Mucosa of descending colon (tissue), 3 donors: ENCODE results near the gene MTCL1. TPM values are rescaled to one million over a fixed set of nuclear protein-coding genes. Genes with fewer than 3 reads are reported as not detected.

Experiments used
- ATAC-seq: fragments of 200-7000 bp; cut with Tn5 transposase; one replicate; pipeline ENCODE4 v1.9.1; 2020; ENCODE audit warnings: mild to moderate bottlenecking, moderate library complexity
- DNase-seq, 3 donors: peaks; one replicate each; pipeline ENCODE4 v3.0.0-alpha.2; 2020
- H3K36me3 ChIP-seq: fragments of 200-600 bp; one replicate; pipeline ENCODE4 v1.8.0; 2021; ENCODE audit warnings: low read depth, mild to moderate bottlenecking
- H3K4me1 ChIP-seq: fragments of 200-600 bp; one replicate; pipeline ENCODE4 v1.8.0; 2021; ENCODE audit warnings: low read depth, mild to moderate bottlenecking
- H3K4me3 ChIP-seq: fragments of 200-600 bp; one replicate; pipeline ENCODE4 v1.8.0; 2021; ENCODE audit warnings: mild to moderate bottlenecking
- H3K9me3 ChIP-seq: fragments of 200-600 bp; one replicate; pipeline ENCODE4 v1.8.0; 2021; ENCODE audit warnings: mild to moderate bottlenecking
- intact Hi-C, 2 donors: fragments of 100-400 bp; cut with DNase I in 1 of 2; cut with micrococcal nuclease in 1 of 2; formaldehyde crosslinking; loops; one replicate each; pipeline versions ENCODE4 v1.11.0 to v1.11.1; 2022; cut with DNase I, micrococcal nuclease
- total RNA-seq, 3 donors: library from RNA; stranded (reverse); fragmentation: NEBNext Ultra II Directional in 2 of 3; extraction: Animal tissue kit (Norgen Biotek cat#: 25700) in 2 of 3; gene quantifications; one replicate each; pipeline versions ENCODE4 v1.2.1 to v1.2.4, GENCODE V29; 2021 to 2023
- TF ChIP-seq, protein P1 (sequence below): fragments of 200-600 bp; IDR thresholded peaks from one replicate; pipeline ENCODE4 v1.8.0; 2022; ENCODE audit warnings: antibody characterized with exemption, mild to moderate bottlenecking
- donor health status: DM: no; HTN: no; CAD: no; lungs with moderate emphysema.
- donor health status: DM: no; HTN: no; CAD: no.
- donor health status: DM: no; HTN: yes; CAD: no.

Gene MTCL1
- total RNA-seq, 3 donors from 2014 or later: 4.1 to 141 (median 15.4) TPM

DNA sequence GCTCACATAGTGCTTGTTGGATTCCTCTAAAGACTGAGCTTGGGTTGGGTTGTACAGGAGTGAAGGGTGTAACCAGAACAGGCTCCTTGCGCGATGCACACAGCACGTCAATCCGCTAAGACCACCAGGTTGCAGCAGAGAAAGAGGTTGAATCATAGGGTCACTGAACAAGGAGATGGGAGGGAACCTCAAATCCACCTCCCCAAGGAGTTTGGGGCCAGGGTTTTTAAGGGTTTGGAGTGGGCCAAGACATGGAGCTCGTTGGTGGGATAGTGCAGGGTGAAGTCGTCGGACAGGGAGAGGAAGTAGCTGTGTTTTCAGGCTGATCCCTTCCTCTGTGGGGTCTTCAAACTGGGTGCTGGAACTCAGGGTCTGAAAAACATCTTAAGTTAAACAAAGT, 20.8 kb upstream of the MTCL1 start:
- intact Hi-C loops: no loop called here
- Histone ChIP-seq H3K4me3 (no peak overlapping the region), H3K9me3 (no peaks in the 10 kb centered on the region), H3K36me3 (no peaks in the 10 kb centered on the region), H3K4me1 (no peaks in the 10 kb centered on the region)
- TF ChIP-seq, protein P1, sequence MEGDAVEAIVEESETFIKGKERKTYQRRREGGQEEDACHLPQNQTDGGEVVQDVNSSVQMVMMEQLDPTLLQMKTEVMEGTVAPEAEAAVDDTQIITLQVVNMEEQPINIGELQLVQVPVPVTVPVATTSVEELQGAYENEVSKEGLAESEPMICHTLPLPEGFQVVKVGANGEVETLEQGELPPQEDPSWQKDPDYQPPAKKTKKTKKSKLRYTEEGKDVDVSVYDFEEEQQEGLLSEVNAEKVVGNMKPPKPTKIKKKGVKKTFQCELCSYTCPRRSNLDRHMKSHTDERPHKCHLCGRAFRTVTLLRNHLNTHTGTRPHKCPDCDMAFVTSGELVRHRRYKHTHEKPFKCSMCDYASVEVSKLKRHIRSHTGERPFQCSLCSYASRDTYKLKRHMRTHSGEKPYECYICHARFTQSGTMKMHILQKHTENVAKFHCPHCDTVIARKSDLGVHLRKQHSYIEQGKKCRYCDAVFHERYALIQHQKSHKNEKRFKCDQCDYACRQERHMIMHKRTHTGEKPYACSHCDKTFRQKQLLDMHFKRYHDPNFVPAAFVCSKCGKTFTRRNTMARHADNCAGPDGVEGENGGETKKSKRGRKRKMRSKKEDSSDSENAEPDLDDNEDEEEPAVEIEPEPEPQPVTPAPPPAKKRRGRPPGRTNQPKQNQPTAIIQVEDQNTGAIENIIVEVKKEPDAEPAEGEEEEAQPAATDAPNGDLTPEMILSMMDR: no peak
- ATAC-seq (no peak), DNase-seq (no peak)

DNA sequence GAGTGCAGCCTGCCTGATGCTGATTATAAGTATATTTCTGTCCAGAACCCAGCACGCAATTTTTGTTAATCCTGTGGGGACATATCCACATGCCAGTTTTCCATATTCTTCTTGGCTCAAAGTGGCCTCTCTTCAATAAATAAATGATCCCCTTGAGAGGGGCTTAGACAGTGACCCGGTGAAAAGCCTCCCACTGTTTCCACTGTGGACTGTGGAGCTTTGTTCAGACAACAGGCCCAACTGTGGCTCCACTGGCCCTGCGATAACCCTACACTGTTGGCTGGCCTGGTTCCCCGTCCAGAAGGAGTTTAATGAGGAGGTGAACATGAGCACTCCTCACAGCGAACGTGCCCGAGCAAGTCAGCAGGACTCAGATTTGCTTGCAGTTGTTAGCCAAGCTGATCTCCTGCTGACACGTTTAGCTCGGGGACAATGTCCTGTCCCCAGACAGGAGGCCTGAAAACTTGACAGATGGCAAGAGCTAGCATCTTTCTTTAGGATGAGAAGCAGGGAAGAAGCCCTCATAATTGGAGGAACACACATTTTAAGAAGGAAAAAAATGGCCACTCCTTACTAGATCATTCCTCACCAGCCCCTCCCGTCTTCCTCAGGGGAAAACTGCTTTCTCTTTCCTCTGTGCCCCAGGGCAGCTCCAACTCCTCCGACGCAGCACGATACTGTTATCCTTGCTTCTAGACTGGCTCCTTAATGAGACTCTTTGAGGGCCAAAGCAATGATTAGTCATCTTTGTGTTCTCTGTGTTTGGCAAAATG, 20.0 kb upstream of the MTCL1 start:
- Histone ChIP-seq H3K36me3 (no peaks in the 10 kb centered on the region), H3K9me3 (no peaks in the 10 kb centered on the region), H3K4me3 (no peak overlapping the region), H3K4me1 (no peaks in the 10 kb centered on the region)
- intact Hi-C loops: no loop called here
- DNase-seq (no peak), ATAC-seq (no peak)
- TF ChIP-seq, protein P1: no peak

DNA sequence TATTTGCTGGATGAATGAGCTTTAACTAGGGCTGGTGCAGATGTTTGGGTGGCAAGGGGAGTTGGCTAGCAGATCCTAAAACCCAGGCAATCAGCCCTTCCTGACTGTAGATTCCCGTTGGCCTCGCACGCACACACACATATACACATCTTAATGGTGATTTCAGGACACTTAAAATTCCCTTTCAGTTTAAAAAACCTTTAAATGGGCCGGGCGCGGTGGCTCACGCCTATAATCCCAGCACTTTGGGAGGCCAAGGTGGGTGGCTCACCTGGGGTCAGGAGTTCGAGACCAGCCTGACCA, 19.5 kb upstream of the MTCL1 start:
- no peaks in the 10 kb centered on the region for H3K36me3 ChIP-seq
- DNase-seq: no peak
- ATAC-seq: no peak
- no peaks in the 10 kb centered on the region for H3K9me3 ChIP-seq
- no peaks in the 10 kb centered on the region for H3K4me1 ChIP-seq
- TF ChIP-seq, protein P1: no peak
- intact Hi-C loops: no loop called here
- H3K4me3 ChIP-seq: no peak overlapping the region

DNA sequence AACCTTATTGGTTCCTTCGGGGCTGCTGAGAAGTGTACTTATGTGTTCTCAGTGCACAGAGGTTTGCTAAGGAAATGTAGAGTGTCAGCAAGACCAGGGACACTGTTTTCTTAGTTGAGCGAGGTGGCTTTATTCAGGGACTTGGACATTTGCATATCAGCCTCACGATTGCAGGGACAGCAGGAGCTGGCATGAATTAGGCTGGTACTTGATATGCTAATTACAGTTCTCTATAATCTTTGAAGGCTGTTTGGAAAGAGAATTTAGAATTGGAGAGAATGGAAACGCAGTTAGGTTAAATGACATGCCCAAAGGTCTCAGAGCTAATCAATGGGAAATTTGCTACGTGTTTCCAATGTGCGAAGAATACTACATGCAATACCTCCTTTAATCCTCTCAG, 18.7 kb upstream of the MTCL1 start:
- intact Hi-C loops: no loop called here
- ATAC-seq (no peak), DNase-seq (no peak)
- TF ChIP-seq, protein P1: no peak
- no peaks in the 10 kb centered on the region for H3K9me3 ChIP-seq
- H3K36me3 ChIP-seq: no peaks in the 10 kb centered on the region
- no peaks in the 10 kb centered on the region for H3K4me1 ChIP-seq
- H3K4me3 ChIP-seq: no peak overlapping the region

DNA sequence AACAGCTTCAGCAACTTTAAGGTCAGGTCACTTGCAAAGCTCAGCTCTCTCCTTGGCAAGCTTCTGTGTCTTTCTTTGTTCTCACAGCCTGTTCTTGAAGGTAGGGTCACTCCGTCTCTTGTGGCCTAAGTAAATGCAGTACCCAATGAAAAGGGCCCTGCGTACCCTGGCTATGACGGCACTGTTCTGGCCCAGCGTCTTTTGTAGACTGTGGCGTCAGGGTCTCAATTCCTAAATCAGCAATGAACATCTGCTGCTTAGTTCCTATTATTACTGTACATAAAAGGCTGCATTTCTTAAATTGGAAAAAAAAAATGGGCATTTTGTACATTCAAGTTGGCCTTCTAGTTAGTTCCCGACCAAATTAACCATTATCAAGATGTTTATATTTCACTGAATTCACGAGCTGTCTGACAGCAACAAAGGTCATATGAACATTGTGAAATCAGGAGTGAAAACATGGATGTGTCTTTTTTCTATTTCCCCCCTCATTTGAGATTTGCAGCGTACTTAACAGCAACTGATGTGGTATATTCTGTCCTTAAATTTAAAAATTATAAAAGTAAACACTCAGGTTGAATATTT, 17.0 kb upstream of the MTCL1 start:
- intact Hi-C loops: no loop called here
- Histone ChIP-seq H3K36me3 (no peaks in the 10 kb centered on the region), H3K4me3 (no peak overlapping the region), H3K9me3 (no peaks in the 10 kb centered on the region), H3K4me1 (no peaks in the 10 kb centered on the region)
- TF ChIP-seq, protein P1: no peak
- no peak for DNase-seq
- no peak for ATAC-seq
